NCI-H1048 (cell line): ENCODE results near the gene TRANK1.
"Not testable (repeated sequence)": the region's sequence is repeated elsewhere in the genome, so short reads cannot be mapped to it uniquely, and the experiment has no call there.

Experiments used
- DNase-seq: peaks from one replicate; lab custom pipeline; 2025; lab: John Stamatoyannopoulos, UW

Gene TRANK1

GRCh38 chr3:36892457-36893136 lies 52.3 kb downstream of the TRANK1 start:
- no peak for DNase-seq

DNA sequence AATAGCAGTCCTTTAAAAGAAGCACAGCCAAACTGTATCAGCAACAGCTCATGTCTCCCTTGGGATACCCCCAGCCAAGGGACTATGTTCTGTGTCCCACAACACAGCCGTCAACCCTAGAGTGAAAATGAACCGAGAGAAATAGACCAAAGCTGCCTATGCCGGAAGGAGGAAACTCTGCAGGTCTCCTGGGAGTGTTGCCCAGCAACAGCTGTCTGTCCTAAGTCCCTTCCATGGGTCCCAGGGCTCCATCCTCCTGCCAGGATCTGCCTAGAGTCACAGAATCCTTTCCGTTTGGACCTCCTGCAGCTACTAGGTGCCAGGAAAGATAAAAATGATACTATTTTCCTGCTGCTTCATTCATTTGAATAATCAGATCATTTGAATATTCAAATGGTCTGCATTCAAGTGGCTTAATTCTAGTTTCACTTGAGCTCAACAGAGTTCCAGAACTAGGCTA lies 53.1 kb downstream of the TRANK1 start:
- DNase-seq, result peak; percentile 77

- not testable (repeated sequence) for DNase-seq
These were observed 53.8 kb downstream of the TRANK1 start for GRCh38 chr3:36891097-36891496.

GRCh38 chr3:36890261-36890660 lies 54.6 kb downstream of the TRANK1 start:
- DNase-seq, result no peak

DNA sequence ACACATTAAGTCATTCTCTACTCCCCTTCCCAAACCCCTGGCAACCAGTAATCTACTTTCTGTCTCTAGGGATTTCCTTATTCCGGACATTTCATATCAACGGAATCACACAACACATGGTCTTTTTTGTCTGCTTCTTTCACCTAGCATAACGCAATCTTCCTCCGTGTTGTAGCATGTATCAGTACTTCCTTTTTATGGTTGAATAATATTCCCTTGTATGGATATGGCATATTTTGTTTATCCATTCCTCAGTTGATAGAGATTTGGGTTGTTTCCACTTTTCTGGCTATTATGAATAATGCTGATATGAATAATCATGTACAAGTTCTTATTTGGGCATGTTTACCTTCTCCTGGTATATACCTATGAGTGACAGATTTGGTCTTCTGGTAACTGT lies 63.1 kb downstream of the TRANK1 start:
- DNase-seq, result no peak

DNA sequence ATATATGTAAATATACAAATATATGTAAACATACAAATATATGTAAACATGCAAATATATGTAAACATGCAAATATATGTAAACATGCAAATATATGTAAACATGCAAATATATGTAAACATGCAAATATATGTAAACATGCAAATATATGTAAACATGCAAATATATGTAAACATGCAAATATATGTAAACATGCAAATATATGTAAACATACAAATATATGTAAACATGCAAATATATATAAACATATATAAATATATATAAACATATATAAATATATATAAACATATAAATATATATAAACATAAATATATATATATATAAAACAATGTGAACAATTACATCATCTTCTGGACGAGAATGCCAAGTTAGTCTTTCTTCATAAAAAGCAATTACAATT lies 65.0 kb downstream of the TRANK1 start:
- DNase-seq, result not testable (repeated sequence)

- DNase-seq, result no peak
These were observed 66.7 kb downstream of the TRANK1 start for GRCh38 chr3:36877930-36878685.

DNA sequence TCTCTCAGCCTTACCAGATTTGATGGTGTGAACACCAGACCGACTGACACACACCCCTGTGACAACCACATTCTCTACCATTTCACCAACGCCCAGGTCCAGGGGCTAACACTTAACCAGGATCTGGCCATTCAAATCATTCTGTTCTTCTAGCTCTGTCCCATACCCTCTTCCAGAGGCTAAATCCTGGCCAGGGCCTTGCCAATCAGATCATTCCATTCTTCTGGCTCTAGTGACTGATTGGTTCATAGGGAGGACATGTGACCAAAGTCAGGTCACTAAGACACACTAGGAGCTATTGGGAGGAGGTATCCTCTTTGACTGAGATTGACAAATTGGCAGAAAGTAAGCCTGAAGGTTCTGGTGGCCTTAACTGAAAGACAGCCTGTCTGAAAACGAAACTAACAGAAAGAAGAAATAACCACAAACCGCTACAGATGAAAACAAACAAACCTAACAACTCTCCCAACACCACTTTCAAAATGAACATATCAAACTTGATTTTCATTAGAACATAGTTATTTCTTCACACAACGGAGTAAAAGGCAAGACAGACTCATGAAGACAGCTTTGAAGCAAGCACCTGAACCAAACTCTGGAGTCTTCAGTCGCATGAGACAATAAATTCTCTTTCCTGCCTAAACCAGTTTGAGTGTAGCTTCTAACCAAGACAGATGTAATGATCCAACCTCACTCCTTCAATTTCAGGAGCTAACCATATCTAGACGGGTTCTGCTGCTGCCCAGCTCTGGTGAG lies 68.5 kb downstream of the TRANK1 start:
- DNase-seq, result no peak

DNA sequence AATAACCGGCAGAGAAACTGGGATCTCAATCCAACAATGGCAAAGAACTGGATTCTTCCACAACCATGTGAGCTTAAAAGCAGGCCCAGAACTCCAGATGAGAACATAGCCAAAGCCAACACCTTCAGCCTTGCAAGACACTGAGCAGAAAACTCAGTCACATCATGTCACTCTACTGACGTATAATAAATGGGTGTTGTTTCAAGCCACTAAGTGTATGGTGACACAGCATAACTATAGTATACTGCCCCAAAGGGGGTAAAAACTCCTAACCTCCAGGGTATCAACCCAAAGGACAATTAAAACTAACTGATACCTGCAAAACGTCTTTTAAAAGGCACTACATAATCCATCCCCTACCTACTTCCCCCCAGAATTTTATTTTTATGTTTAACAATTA lies 69.5 kb downstream of the TRANK1 start:
- DNase-seq, result no peak

- DNase-seq, result no peak
These were observed 70.4 kb downstream of the TRANK1 start for GRCh38 chr3:36874424-36874823.

GRCh38 chr3:36871379-36872126 lies 73.3 kb downstream of the TRANK1 start:
- DNase-seq, result no peak

- no peak for DNase-seq
These were observed 76.0 kb downstream of the TRANK1 start for GRCh38 chr3:36868614-36869436.

DNA sequence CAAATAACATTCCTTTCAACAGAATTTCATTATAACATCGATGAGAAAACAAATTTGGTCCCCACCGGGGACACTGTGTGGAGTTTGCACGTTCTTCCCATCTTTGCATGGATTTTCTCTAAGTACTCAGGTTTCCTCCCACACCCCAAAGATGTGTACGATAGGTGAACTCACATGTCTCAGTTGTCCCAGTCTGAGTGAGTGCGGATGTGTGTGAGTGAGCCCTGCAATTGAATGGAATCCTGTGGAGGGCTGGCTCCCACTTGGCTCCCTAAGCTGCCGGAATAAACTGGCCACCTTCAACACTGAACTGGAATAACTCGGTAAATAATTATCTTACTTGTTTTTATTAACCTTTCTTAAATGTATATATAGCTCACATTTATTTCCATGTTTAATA lies 77.0 kb downstream of the TRANK1 start:
- no peak for DNase-seq

GRCh38 chr3:36866368-36866767 lies 78.5 kb downstream of the TRANK1 start:
- DNase-seq, result no peak

- no peak for DNase-seq
These were observed 80.4 kb downstream of the TRANK1 start for GRCh38 chr3:36864180-36865053.

GRCh38 chr3:36862076-36862755 lies 82.6 kb downstream of the TRANK1 start:
- no peak for DNase-seq

DNA sequence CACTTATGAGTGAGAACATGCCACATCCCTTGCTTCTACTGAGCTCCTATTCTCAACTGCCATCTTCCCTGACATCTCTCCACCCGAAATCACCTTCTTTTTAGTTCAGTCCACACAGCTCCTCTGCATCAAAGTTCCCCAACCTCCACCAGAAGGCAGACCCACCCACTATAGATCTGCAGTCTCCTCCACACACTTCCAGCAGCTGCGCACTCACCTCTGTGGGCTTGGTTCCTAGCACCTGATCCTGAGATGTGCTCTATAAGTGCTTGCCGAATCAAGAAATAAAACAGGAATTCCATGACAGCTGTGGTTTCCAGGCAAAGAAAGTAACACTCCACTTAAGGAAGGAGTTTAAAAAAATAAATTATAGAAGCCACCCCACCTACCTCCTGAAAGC lies 85.4 kb downstream of the TRANK1 start:
- no peak for DNase-seq

GRCh38 chr3:36852071-36852470 lies 92.8 kb downstream of the TRANK1 start:
- DNase-seq, result no peak

DNA sequence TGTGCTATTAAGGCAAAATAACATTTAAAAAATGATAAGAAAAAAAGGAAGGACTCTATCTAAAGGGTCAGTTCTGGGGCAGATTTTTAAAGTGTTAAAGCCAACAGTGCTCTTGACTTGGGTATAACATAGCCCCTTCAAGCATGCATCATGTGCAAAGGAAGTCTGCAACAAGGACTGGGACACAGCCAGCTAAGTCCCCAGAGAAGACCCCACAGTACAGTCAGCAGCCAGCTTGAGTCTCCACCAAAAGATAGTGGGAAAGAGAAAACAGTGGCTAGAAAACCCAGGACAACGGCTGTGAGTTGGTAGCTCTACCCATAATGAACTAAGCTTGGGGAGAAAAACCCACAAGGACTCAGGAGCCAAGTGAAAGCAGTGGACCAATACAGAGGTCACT lies 94.1 kb downstream of the TRANK1 start:
- no peak for DNase-seq

DNA sequence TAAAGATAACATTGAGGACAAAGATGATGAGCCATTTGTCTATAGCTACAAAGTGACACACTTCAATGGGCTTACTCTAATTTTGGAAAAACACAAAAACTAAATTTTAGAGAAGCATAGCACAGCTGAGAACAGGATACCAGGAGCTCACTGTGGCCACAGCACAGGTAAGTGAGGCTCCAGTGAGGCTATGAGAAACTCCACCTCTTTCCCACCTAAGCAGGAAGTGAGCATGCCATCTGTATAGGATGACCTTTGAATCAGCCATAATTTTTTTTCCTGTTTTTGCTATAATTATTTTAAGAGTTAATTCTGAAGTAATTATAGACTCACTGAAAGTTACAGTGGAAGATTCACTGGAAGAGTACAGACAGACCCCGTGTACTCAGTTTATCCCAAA lies 98.4 kb downstream of the TRANK1 start:
- no peak for DNase-seq
